ENCODE data around the gene HSD17B11.

GRCh38 chr4:87390891-87391575 is at the start of gene HSD17B11:
- TF ChIP-seq, protein P1, sequence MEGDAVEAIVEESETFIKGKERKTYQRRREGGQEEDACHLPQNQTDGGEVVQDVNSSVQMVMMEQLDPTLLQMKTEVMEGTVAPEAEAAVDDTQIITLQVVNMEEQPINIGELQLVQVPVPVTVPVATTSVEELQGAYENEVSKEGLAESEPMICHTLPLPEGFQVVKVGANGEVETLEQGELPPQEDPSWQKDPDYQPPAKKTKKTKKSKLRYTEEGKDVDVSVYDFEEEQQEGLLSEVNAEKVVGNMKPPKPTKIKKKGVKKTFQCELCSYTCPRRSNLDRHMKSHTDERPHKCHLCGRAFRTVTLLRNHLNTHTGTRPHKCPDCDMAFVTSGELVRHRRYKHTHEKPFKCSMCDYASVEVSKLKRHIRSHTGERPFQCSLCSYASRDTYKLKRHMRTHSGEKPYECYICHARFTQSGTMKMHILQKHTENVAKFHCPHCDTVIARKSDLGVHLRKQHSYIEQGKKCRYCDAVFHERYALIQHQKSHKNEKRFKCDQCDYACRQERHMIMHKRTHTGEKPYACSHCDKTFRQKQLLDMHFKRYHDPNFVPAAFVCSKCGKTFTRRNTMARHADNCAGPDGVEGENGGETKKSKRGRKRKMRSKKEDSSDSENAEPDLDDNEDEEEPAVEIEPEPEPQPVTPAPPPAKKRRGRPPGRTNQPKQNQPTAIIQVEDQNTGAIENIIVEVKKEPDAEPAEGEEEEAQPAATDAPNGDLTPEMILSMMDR (IDR thresholded peaks at IDR 0.05; ENCODE audit: poor library complexity, severe bottlenecking): peak; percentile 30
- TF ChIP-seq POLR2AphosphoS5 (IDR thresholded peaks at IDR 0.05) (no peak), MXI1 (conservative IDR thresholded peaks at IDR 0.05; ENCODE audit: poor library complexity, severe bottlenecking) (no peak), TAF1 (IDR thresholded peaks at IDR 0.05; ENCODE audit: low read depth) (no peak), EZH2 (IDR thresholded peaks at IDR 0.05; ENCODE audit: borderline replicate concordance, insufficient read depth, low read length, poor library complexity, severe bottlenecking) (no peak)
